ENCODE measurements around the gene GBF1.
A peak's percentile ranks its signal among the peaks of the same experiment; 100 is the strongest.

Gene GBF1

DNA sequence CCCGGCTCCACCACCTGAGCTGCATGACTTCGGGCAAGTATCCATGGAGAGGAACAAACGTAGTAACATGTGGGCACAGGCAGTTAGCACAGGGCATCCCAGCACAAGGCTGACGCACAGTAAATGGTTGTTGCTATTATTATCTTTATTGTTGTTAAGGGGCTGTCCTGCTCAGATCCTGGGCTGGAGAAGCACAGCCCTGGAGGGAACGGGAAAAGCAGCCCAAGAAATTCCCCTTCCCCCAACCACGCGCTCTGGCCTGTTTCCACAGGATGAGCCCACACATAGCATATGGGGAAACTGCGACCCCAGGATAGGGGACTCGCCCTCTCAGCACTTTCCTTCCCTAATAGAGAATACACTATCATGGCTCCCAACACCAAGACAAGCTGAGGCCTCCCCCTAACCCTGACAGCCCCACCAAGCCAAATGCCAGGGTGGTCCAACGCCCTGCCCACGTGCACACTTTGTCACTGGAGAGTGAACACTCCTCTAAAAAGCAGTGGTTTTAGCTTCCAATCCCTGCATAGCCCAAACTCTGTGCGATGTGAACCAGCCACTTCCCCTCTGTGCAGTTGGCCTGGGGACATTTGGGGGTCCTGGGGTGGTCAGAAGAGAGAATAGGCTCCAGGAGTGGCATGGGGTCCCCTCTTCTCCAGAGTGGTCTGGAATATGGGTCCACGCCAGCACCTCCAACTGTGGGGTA, 162.2 kb downstream of the GBF1 start:
- no peak for DNase-seq

DNA sequence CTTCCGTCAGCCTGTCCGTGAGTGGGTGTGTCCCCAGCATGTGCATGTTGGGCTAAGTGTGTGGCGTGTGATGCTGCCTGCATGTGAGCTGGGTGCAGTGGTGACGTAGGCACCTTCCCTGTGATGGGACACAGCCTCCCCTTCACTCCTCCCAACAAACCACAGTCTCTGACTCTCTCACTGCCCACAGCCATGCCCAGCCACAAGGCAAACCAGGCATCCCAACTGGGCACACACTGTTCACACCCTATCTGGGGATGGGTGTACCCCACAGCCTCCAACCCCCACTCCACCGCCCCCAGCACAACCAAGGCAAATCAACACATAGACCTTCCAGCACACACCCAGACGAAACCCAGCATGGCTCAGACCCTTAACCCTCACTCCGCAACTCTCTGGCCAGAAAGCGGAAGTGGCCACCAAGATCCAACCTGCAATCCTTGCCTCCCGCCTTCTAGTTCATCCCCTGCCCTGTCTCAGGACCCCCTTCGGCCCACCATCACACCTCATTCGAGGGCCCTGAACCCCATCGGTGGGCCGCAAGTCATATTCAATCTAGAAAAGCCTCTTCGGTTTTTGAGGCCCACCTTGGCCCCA, 162.9 kb downstream of the GBF1 start:
- DNase-seq = peak in 3 of 51 donors; percentile 17 to 56 (median 18)

DNA sequence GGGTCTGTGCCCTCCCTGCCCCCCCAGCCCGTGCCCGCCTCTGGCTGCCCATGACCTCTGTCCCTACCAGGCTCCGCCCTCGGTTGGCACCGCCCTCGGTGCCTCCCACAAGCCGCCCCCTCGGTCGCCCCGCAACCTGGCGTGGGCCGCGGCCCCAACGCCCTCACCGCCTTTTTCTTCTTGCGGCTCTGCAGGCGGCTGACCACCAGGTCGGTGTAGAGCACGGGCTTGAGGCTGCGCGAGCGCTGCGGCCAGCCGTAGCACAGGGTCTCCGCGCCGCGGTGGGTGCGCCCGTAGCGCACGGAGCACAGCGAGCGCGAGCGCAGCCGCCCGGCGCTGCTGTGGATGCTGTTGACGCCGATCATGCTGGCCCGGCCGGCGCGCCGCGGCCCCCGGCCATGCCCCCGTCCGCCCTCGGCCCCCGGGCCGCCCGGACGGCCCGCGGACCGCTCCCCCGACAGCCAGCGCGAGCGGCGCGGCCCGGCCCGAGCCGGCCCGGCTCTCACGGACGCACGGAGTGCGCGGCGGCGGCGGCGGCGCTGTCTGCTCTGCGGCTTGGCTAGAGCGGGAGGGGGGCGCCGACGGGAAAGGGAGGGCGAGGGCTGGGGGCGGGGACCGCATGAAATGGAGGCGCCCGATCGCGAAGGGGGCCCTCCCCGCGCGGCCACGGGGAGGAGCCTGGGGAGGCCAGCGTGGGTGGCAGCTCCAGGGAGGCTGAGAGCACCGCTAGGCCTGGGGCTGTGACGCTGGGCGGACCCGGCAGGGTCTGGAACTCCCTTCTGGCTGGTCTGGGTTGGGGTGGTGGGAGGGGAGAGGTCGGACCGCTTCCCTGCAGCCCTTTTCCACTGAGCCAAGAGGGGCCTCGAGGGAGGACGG, 163.6 kb downstream of the GBF1 start:
- peak in 34 of 51 donors; percentile 11 to 76 (median 54) for DNase-seq

DNA sequence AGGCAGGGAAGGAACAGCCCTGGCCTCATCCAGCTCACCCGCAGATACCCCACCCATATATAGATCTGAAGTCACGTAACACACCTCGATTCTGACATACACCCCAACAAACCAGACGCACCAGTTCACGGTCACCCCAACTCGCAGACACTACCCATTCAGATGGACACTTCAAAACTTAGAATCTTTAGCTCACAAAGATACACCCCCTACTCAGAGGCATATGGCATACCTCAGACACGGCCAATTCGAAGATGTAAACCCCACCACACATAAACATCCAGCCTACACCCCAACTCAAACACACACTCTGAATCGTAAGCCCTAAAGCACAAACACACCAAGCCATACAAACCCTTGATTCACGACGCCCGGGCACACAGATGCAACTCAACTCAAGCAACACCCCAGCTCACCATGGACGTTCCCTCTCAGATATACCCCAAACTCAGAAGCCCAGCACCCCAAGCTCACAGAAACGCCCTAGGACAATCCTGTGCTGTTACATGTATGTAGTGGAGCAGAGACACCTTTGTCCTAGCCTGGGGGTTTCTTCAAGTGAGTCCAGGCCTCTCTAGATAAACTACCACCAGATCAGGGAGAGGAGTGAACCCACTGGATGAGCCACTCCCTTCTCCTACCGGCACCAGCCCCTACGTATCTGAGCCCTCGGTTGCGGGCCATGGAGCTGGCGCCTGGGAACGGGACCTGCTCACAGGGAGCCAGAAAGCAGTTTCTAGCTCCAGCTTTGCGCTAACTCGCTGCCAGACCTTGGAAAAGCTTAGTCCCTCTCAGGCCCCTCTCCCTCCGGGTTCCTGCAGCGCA, 164.5 kb downstream of the GBF1 start:
- peak in 2 of 51 donors; percentile 28 to 45 for DNase-seq

DNA sequence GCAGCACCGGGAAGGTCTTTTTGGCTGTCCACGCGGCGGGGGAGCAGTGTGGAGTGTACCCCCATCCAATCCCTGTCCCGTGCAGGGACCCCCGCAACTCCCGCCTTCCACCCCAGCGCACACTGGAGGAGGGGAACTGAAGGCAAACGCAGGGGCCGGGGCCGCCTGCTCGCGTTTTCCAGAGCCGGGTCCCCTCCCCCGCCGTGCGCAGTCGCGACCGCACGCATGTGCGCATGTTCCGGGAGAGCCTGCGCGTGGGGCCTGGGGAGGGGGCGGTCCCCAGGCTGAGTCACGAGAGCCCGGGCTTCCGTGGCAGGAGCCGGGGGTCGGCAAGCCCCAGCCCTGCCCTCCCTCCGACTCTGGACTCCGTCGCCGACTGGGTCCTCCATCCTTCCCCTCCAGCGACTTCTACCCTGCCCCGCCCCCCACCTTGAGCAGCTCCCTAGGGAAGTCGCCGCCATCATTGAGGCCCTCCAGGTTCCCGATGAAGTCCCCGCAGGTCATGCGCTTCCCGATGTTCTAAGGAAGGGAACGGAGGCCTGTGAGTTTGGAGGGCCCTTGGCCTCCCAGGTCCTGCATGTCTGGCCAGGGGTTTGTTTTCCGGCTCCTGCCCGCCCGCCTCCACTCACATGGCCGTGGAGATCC, 165.2 kb downstream of the GBF1 start:
- DNase-seq = peak in 30 of 51 donors; percentile 12 to 77 (median 42)

DNA sequence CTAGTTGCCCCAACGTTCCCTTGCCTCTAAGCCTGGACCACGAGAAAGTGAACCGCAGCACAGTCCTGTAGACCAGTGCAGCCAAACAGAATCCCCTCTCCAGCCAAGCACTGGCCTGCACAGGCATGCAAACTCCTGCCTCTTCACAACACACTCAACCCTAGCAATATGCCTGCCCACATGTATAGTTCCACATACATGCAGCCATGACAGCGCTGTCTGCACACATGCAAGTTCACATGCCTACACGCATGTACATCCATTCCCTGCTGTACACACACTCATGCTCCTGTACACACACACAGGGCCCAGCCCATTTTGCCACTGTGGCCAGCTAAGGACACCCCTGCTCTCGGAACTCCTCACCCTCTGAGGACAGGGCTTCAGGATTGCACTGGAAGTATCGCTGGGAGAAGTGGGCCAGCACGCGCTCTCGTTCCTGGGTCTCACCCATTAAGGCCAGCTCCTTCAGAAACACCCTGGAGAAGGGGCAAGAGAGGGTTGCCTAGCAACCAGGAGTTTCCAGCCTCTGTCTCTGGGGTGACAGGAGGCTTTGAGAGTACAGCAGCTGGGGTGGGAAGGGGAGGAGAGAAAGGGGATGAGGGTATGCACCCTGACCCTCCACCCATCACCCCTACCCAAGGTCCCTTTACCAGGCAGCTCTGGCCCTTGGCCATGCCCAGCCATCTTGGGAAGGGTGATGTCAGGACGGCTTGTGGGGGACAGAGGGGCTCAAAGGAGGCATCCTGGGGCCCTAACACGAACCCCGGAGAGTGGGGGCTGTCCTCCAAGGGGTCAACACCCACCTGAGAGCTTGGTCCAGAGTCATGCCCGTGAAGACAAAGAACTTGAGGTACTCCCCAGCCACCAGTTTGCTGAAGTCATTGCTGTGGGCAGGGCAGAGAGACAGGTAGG, 166.3 kb downstream of the GBF1 start:
- DNase-seq = no peak

DNA sequence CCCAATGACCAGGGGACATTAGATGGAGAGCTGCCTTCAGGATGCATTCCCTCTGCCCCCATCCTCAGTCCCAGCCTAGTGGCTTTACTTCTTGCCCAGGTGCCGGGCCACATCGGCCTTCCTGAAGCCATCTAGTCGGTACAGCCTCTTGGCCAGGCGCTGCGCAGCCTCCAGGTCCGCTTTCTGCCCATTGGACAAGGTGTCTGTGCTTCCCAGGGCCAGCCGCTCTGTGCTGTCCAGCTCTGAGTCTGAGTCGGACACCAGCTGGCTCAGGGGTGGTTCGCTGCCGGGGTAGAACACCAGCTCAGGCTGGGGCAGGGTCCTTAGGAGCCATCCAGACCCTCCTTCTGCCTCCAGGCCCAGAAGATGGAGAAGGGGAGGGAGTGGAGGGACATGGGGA, 167.0 kb downstream of the GBF1 start:
- DNase-seq = no peak

DNA sequence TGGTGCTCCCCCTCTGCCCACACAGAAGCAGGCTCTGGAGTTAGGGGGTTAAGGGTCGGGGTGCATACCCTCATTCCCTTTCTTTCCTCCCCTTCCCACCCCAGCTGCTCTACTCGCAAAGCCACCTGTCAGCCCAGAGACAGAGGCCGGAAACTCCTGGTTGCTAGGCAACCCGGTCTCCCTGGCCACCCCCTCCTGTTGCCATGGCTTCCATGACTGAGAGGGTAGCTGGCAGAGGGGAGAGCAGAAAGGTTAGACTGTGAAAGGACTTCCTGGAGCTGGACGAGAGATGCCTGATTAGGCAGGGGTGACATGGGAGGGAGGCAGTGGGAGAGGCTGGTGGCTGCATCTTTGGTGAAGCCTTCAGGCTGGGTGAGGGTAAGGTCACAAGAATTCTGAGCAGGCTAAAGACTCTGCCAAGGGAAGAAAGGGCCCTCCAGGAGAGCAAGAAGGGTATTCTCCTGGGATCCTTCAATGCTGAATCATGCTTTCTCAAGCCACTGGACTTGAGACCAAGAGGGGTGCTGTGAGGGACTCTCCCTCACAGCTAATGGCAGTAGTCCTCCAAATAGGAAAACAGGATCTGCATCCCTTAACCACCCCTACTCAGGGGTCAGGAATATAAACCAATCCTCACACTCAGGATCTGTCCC, 167.8 kb downstream of the GBF1 start:
- DNase-seq = peak in 27 of 51 donors; percentile 8 to 69 (median 37)

DNA sequence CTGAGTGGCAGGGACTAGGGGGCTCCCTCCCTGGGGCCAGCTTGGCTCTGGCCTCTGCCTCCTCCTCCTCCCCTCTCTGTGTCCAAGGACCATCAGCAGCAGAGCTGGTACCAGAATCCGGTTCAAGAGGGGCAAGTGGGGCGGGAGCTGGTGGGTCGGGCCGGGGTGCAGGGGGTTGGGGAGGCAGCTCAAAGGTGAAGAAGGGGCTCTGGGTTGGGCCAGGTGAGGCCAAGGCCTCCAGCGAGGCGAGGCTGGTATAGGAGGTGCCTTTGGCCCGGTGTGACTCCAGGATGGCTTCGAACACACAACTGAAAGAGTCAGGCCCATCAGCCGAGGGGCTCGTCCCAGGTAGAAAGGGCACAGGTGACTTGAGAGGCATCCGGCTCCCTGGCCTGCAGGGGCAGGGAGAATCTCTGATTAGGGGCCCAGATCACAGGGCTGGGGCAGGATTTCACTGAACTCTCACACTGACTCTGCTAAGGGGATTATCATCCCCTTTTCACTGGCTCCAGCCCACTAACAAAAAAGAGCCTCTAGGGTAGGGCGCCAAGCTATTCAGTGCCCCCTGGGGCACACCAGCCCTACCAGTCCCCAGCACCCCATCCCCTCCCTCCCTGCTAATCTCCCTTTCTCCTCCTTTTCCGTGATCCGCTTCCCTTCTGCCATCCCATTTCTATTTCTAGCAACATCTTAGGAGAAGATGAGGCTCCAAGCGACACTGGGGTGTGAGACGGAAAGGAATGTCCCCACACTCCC, 168.7 kb downstream of the GBF1 start:
- no peak for DNase-seq

DNA sequence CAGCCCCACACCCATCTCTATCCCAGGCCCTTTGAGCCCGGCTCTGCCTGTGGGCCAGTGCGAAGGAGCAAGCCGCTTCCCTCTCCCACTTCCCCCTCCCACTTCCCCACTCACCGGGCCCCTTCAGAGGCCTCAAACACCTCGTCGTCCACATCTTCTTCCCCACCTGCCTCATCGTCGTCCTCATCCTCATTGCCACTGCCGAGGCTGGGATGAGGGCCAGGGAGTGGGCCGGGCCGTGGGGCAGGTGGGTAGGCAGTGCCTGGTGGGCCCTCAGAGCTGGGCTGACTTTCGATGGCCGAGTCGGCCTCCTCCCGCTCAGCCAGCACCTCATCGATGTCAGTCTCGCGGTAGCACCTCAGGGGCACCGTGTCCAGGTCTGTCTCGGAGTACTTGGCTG, 169.4 kb downstream of the GBF1 start:
- DNase-seq = no peak

DNA sequence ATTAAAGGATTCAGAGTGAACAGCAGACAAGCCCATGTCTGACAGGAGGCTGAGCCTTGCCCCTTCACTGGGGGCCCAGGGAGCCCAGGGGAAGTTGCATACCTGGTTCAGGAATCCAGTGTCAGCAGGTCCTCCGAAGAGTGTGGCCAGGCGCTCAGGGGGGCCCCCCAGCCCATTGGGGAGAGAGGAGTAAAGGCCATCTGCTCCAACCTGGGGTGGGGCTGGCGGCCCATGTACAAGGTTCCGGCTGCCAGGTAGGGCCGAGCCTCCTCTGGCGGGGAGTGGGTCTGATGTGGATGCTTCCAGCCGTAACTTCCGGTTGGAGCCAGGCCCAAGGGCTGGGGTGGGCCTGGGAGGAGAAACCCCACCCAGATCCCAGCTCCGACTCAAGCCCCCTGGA, 171.0 kb downstream of the GBF1 start:
- DNase-seq = no peak

DNA sequence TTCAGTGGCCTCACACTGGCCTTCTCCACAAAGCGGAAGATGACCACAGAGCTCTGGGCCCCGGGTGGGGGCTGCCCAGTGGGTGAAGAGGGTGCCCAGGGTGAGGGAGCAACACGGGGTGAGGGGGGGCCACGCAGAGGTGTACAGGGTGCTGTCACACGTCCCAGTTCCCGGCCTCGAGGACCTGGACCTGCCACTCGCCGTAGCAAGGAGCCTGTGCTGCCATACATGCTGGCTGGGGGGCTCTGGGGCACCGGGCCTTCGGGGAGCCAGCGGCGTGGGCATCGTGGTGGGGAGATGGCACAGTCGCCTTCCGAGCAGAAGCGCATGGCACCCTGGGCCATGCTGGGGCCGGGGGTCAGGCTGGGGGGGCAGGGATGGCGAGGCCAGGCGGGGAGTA, 171.4 kb downstream of the GBF1 start:
- DNase-seq = no peak

DNA sequence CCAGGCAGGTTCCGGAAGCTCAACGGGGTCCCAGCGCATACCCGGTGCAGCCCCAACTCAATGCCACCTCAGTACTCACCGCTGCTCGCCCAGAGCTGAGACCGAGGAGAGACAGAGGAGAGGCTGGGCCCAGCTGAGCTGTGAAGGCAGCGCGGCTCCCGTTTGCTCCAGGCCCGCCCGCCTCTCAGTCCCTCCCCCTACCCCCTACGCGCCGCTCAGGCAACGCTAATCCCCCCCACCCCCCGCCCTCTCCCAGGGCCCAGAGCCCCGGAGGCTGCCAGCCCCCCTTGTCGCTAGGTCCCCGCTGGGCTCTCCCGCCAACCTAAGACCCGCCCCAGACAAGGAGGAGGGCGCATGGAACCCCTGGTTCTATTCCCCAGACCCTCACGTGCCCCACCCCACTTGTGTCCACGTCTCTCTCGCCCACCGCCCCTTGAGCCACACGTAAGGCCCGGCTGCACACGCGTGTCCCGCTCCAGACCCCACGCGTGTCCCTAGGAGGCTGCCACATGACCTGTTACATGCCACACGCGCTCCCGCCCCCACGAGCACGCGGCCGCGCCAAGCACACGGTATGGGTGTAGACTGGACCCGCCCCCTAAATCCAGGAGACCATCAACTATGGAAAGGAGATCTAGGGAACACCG, 173.4 kb downstream of the GBF1 start, which contains the start of gene PSD:
Gene PSD, minus strand, starts transcription at position 164 of the 647 bp plus-strand sequence. CDS start 1,747 bp downstream, outside the sequence.
- DNase-seq = peak in 11 of 51 donors; percentile 18 to 62 (median 32)

DNA sequence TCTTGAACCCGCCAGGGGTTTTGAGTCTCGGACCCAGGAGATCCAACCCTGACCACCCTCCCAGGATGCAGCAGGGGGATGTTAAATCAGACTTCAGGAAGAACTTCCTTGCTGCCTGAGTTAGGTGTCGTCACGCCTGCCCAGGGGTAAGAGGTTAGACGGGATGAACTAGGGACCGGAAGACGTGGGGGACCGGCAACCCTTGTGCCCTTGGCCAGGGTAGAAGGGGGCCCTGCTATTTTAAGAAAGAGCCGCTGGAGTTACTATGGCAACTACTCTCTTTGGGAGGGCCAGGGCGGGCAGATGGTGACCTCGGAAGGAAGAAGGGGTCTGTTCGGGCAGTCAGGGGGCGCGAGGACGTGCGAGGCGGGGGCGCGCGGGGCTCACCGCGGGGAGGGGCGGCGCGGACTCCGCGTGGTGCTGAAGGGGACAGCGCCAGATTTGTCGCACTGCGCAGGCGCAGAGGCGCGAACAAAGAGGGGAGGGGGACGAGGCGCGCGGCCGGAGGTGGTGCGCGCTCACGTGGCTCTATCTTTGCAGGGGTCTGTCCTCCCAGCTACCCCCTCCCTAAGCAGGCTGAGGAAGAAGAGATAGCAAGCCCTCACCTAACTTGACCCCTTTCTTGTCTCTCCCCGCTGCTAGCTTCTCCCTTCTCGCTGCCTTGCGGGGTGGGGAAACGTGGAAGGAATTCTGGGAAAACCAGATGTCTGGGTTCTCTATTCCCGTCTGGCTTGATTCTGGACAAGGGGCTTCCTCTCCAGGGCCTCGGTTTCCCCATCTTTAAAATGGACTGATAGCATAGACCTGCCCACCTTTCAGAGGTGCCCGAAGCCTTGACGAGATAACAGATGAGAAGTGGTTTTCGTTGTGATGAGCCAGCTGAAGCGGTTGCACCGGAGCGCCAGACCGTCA, 174.2 kb downstream of the GBF1 start:
- peak in 49 of 51 donors; percentile 11 to 83 (median 57) for DNase-seq

DNA sequence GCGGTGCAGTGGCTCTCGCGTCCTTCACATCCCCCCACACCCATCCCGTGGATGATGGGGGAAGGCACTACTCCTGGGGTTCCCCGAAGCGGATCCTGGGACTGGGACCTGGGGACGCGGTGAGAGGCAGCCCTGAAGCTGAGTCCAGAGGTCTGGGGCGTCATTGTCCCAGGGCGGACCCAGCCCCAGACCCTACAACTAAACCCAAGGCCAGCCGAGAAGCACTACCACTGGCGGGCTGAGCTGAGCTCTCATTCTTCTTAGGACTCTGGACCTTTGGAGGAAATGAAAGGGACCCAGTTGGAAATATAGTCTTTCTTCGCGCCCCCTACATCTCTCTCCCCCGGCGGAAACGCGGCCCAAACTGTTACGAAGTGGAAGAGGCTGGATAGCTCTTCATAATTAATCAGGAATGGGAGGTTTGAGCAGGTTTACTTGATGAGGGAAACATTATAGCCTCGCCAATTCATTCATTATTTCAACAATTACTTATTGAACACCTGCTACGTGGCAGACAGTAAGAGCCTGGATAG, 174.9 kb downstream of the GBF1 start:
- DNase-seq = peak in 1 of 51 donors; percentile 56
